Measurements from ENCODE around the gene LBH.

The LBH gene

GRCh38 chr2:30231212-30231995 lies at the start of gene LBH:
TSS of gene LBH (plus strand) at chr2:30231534. CDS start at chr2:30231739, 205 bp downstream.
- DNase-seq: peak; percentile 98

GRCh38 chr2:30184035-30184434 lies 47.3 kb upstream of the LBH start:
- DNase-seq: peak; percentile 25

GRCh38 chr2:30185178-30185577 lies 46.2 kb upstream of the LBH start:
- DNase-seq: peak; percentile 15

DNA sequence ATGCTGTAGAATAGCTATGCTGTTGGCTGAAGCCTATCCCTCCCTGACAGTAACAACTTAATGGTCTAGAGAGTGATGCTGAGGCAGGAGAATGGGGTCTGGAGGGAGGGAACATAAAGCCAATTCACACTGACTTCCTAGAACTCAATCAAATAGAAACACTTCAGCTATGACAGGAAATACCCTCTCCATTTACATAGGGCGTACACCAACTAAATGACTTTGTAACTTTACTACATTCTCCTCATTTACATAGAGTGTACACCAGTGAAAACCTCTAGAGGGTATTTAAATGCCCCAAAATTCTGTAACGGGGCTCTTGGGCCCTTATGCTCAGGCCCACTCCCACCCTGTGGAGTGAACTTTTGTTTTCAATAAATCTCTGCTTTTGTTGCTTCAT lies 43.0 kb upstream of the LBH start:
- DNase-seq: peak; percentile 2

DNA sequence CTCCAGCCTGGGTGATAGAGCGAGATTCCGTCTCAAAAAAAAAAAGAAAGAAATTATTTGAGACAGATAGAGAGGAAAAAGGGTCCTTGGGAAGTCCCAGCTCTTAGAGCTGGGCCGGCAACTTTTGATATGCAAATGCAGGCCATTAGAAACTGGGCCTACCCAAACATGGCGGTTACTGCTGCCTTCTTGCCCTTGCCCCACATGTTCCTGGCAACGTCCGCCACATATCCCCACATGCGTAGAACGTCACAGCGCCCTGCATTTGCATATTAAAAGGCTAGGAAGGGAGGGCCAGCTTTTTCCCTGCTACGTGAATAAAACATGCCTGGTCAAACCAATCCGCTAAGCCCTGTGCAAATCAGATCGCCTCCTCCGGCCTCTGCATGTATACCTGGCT lies 40.7 kb upstream of the LBH start:
- DNase-seq: no peak

GRCh38 chr2:30191107-30191506 lies 40.2 kb upstream of the LBH start:
- no peak for DNase-seq

GRCh38 chr2:30191819-30192271 lies 39.5 kb upstream of the LBH start:
- no peak for DNase-seq

DNA sequence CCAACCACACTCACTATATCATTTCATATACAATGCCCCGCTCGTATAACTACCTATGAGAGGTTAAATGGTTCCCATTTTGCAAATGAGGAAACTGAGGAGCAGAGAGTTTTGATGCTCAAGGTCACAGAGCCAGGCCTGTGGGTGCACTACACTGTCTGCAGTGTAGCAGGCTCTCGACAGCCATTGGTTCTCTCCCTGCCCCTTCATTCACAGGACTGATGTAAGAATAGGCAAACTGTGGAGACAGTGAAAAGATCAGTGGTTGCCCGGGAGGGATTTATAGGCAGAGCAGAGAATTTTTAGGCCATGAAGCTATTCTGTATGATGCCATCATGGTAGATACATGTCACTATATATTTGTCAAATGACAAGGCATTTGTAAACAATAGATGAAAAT lies 39.0 kb upstream of the LBH start:
- no peak for DNase-seq

GRCh38 chr2:30193104-30193681 lies 38.1 kb upstream of the LBH start:
- DNase-seq: no peak

GRCh38 chr2:30194421-30194820 lies 36.9 kb upstream of the LBH start:
- no peak for DNase-seq

GRCh38 chr2:30195016-30195415 lies 36.3 kb upstream of the LBH start:
- no peak for DNase-seq

- peak; percentile 43 for DNase-seq
Measured at GRCh38 chr2:30197570-30198192, 33.7 kb upstream of the LBH start.

- no peak for DNase-seq
Measured at GRCh38 chr2:30201990-30202389, 29.3 kb upstream of the LBH start.

- no peak for DNase-seq
Measured at GRCh38 chr2:30203156-30203555, 28.2 kb upstream of the LBH start.

DNA sequence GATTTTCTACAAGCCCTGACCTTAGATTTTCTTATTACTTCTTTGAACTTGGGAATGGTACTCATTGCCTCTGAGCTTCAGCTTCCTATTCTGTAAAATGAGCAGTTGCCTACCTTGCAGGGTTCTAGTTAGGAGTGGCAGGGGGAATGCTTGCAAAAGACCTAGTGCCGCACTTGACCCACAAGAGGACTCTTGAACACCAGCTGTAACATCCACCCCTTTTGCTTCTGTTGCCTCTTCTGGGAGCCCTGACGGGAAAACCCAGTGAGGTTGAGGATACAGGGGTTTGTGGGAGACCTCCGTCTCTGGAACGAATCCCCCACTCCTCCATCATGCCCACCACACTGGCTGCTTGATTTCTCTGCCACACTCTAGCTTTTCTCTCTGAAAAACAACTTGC lies 27.1 kb upstream of the LBH start:
- peak; percentile 35 for DNase-seq

DNA sequence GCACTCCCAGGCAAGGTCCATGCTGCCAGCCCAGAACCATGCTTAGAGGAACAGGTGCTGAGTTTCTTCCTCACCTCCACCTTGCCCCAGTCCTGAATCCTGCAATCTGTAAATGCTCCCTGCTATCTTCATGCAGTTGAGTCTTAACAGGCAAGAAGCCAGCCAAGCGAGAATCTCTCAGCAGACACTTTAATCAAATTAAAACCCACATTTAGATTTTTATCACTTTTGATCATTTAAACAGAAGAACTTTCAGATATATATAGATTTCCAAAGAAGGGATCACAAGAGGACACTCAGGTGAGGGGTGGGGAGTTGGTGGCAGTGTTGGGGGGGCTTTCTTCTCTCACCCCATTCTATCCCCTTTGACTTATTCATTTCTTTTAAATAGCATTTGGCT lies 25.9 kb upstream of the LBH start:
- peak; percentile 35 for DNase-seq

DNA sequence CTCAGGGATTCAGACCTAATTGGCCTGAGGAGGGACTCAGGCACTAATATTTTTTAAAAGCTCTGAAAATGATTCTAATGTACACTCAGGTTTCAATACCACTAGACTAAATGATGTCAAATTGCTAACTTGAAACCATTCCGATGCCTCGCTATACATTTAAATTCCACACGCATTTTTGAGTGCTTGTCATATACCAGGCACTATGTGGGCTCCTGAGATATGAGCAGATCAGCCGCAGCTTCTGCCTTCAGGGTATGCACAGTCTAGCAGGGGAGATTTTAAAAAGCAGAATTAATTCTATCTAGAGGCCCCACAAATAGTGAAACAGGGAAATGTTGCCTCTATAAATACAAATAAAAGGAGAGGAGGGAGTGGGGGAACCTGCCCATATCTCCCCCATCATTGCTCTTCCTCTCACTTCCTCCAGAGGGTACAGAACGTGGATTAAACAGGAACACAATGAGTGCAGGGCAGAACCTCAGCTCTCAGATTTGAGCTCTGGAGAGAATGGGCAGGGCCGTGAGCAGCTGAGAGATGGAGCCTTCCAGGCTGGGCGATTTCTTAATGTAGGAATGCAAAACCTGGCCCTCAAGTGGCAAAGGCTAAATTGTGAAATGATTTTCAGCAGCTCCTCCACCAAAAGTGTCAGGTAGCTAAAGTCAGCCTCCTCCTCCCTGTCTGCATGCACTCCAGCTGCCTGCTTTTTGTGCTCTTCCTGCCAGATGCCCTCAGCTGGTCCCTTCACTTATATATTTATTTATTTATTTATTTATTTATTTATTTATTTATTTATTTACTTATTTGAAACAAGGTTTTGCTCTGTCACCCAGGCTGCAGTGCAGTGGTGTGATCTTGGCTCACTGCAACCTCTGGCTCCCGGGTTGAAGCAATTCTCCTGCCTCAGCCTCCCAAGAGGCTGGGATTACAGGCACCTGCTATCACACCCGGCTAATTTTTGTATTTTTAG lies 24.6 kb upstream of the LBH start:
- no peak for DNase-seq

DNA sequence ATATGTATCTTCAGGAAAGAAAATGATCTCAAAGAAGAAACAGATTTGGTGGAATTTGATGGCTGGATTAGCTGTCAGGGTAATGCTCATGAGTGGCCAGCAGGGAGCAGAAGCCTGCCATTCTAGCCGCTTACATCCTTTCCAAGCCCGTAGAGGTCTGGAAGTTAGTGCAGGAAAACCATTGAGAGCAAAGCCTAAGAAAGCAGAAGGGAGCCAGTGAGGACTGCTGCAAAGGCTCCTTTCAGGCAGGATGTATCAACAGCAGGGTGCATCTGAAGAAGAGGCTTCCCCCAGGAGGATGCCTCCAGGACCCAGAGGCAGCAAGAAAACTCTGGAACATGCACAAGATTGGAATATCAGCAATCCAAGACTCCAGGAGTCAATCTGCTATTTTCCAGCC lies 22.9 kb upstream of the LBH start:
- DNase-seq: peak; percentile 55

DNA sequence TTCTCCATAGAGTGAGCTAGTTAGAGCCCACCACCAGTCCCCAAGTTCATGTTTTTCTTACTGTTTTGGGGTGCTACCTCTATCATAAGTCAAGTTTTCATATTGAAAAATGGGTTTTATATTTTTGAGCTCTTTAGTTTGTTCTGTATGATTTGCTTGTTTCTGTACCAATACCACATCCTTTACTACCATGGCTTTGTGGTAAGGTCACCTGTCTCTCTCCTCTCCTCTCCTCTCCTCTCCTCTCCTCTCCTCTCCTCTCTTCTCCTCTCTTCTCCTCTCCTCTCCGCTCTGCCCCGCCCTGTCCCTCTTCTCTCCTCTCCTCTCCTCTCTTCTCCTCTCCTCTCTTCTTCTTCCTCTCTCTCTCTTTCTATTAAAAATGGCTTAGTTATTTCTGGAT lies 22.1 kb upstream of the LBH start:
- DNase-seq: no peak

DNA sequence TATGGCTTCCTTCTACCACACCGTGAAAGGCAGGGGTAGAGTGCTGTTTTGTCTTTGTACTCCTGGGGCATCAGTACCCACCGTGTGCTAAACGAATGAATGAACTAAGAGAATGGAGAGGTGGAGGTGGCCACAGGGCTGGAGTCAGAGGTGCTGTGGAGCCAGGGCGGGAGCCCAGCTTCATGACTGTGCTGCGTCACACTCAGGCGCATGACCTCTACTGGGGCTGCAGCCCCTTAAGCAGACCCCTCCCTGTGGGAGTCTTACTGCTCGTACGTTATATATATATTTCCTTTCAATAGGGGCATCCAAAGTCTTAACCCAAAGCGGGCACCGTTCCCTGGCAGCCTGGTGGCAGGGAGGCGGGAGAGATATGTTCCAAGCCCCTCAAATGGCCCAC lies 18.0 kb upstream of the LBH start:
- peak; percentile 37 for DNase-seq

GRCh38 chr2:30213907-30214463 lies 17.3 kb upstream of the LBH start:
- no peak for DNase-seq

DNA sequence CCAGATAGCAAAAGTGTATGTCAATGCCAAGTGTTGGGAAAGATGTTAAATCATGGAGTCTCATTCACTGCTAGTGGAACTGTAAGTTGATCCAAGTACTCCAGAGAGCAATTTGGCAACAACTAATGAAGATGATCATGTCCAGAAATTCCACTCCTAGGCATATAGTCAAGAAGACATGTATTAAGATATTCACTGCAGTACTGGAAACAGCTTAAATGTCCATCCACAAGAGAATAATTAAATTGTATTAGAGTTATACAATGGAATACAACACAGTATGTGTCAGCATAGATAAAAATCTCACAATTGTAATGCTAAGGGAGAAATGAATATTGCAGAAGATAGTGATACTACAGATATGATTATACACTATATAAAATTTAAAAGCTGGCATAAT lies 15.2 kb upstream of the LBH start:
- DNase-seq: no peak
